Measurements from ENCODE around the gene TPCN1. TPM values are rescaled to one million over a fixed set of nuclear protein-coding genes. Genes with fewer than 3 reads are reported as not detected.
A peak's percentile ranks its signal among the peaks of the same experiment; 100 is the strongest.

TPCN1 gene
- total RNA-seq, 1 experiment from 2014 or later: 13.5 TPM

DNA sequence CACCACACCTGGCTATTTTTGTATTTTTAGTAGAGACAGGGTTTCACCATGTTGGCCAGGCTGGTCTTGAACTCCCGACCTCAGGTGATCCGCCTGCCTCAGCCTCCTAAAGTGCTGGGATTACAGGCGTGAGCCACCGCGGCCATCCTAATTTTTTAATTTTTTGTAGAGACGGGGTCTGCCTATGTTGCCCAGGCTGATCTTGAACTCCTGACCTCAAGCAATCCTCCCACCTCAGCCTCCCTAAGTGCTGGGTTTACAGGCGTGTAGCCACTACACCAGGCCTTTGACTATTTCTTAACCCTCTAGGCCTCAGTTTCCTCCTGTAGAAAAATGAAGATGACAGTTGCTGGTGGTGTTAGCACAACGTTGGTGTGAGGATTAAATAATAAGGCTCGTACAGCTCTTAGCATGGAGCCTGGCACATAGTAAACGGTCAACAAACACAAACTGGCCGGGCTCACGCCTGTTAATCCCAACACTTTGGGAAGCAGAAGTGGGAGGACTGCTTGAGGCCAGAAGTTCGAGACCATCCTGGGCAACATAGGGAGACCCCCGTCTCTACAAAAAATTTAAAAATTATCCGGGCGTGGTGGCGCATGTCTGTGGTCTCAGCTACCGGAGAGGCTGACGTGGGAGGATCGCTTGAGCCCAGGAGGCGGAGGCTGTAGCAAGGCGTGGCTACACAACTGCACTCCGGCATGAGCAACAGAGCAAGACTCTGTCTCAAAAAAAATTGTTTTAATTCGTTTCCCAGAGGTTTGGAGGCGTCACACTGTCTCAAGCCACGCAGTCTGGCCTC, 37.0 kb upstream of the TPCN1 start:
- Histone ChIP-seq H3K4me2 (ENCODE audit: insufficient read depth, insufficient read length, low read length) (peak overlapping the region; percentile 94), H3T11ph (ENCODE audit: low read length) (no peak overlapping the region), H3K4ac (ENCODE audit: low read depth, low read length) (no peak overlapping the region), H3K56ac (ENCODE audit: insufficient read length, low read depth, low read length) (no peak overlapping the region), H4K8ac (replicated peaks; ENCODE audit: insufficient read length, low read depth, low read length) (no peak overlapping the region), H3K27me3 (ENCODE audit: insufficient read depth, low read length) (no peaks in the 10 kb centered on the region), H3K9ac (ENCODE audit: extremely low read depth, insufficient read length, low read length) (no peak overlapping the region), H2BK15ac (ENCODE audit: low read depth, low read length) (no peak overlapping the region), H2BK5ac (ENCODE audit: insufficient read length, low read length) (no peak overlapping the region), H4K91ac (ENCODE audit: insufficient read length, low read depth, low read length) (no peak overlapping the region), H4K20me1 (ENCODE audit: control insufficient read depth, insufficient read depth, insufficient read length) (no peaks in the 10 kb centered on the region), H2BK20ac (ENCODE audit: low read depth, low read length, poor library complexity, severe bottlenecking) (no peak overlapping the region), H3K23me2 (ENCODE audit: insufficient read length, low read depth, low read length, poor library complexity, severe bottlenecking) (peaks cover 8% of the 10 kb centered on the region), H2AK5ac (ENCODE audit: insufficient read length, low read length) (no peak overlapping the region), H3K27ac (ENCODE audit: insufficient read length, low read depth, low read length) (no peak overlapping the region), H3K79me1 (ENCODE audit: insufficient read depth, low read depth, low read length, poor library complexity, severe bottlenecking) (peaks cover 17% of the 10 kb centered on the region), H3K79me2 (ENCODE audit: insufficient read depth, low read length) (peaks cover 16% of the 10 kb centered on the region; the same call in 1 of the 2 replicates), H2AFZ (ENCODE audit: low read length) (no peak overlapping the region), H3K14ac (ENCODE audit: insufficient read depth, low read length) (no peak overlapping the region), H4K5ac (ENCODE audit: insufficient read length, low read depth, low read length) (no peak overlapping the region), H3K18ac (ENCODE audit: insufficient read length, low read depth, low read length) (no peak overlapping the region), H2BK12ac (ENCODE audit: insufficient read length, low read depth, low read length) (no peak overlapping the region), H2BK120ac (ENCODE audit: low read depth, low read length, poor library complexity, severe bottlenecking) (no peak overlapping the region), H3K23ac (ENCODE audit: insufficient read length, low read depth, low read length) (no peak overlapping the region), H3K9me3 (ENCODE audit: control insufficient read depth, low read depth, low read length) (no peaks in the 10 kb centered on the region), H3K4me1 (ENCODE audit: insufficient read depth, low read length) (no peaks in the 10 kb centered on the region)
- TF ChIP-seq, protein P1, sequence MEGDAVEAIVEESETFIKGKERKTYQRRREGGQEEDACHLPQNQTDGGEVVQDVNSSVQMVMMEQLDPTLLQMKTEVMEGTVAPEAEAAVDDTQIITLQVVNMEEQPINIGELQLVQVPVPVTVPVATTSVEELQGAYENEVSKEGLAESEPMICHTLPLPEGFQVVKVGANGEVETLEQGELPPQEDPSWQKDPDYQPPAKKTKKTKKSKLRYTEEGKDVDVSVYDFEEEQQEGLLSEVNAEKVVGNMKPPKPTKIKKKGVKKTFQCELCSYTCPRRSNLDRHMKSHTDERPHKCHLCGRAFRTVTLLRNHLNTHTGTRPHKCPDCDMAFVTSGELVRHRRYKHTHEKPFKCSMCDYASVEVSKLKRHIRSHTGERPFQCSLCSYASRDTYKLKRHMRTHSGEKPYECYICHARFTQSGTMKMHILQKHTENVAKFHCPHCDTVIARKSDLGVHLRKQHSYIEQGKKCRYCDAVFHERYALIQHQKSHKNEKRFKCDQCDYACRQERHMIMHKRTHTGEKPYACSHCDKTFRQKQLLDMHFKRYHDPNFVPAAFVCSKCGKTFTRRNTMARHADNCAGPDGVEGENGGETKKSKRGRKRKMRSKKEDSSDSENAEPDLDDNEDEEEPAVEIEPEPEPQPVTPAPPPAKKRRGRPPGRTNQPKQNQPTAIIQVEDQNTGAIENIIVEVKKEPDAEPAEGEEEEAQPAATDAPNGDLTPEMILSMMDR (conservative IDR thresholded peaks at IDR 0.05): no peak
- no CpG with 5 or more reads among the region's 26 CpGs for WGBS (ENCODE audit: extremely low coverage, insufficient read length, low lambda C conversion rate)
- Mint-ChIP-seq H3K36me3 (ENCODE audit: insufficient read depth in 1 of 3, low read depth in 3 of 3) (peaks cover 35 to 49% (median 41%) of the 10 kb centered on the region in 3 experiments), H3K4me3 (peak overlapping the region; percentile 89 to 92), H3K4me1 (peaks cover 8 to 12% of the 10 kb centered on the region in 2 experiments), H3K27ac (peak overlapping the region in 1 of 3 experiments; percentile 75; a peak in 2 of 7 replicates), H3K9me3 (no peaks in the 10 kb centered on the region), H3K27me3 (ENCODE audit: low read depth) (no peaks in the 10 kb centered on the region)
- DNase-seq: no peak

Data from H9 (cell line).